NCI-H2029 (cell line): ENCODE measurements around the gene TXNDC5.

Source experiments
- DNase-seq: peaks from one replicate; lab custom pipeline; 2025; lab: John Stamatoyannopoulos, UW

TXNDC5 gene

DNA sequence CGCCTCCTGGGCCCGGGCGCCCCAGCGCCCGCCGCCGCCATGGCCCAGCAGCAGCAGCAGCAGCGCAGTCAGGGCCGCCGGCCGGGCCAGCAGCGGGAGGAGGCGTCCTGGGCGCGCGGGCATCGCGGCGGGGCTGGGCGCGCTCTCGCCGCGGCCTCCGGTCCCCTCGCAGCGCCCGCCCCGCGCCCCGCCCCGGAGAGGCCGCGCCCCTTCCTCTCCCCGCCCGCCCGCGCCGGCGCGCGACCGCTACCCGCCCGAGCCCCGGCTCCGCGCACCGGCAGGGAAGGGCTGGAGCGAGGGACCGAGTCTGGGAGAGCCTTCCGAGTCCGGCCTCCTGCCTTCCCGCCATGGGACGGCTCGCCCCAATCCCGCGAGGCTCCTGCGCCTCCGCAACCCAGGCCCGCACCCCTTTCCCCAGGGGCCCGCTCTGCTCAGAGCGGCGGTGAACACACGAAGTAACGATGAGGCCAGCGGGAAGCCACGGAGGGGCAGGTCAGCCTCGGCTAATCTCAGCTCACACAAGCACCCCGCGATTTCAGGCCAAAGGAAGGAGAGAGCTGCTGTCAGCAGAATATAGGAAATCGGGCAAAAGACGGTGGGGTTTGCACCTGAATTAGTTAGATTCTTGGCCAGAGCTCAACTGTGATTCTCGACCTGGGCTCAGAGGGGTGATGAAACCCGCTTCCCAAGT lies at the start of gene TXNDC5:
Gene TXNDC5 (minus strand): TSS at position 135 of the 691 bp plus-strand sequence. CDS start 12 bp downstream, at position 123.
- DNase-seq = peak; percentile 87

DNA sequence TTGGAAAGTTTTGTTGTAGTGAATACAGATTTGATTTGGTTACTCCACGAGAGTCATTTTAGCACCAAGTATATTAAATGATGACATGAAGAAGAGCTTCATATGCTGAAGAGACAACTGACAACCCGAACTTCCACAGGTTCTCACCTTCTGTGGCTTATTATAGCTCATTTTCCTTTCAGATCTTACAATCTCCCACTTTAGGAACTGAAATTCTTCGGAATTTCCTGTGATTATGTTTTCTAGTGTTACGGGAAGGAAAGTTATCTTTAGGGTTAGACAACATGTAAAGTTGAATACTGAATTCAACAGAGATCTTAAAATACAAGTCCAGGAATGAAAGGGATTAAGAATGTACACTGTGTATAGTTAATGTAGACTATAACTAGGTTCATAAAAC lies 49.6 kb upstream of the TXNDC5 start:
- no peak for DNase-seq

DNA sequence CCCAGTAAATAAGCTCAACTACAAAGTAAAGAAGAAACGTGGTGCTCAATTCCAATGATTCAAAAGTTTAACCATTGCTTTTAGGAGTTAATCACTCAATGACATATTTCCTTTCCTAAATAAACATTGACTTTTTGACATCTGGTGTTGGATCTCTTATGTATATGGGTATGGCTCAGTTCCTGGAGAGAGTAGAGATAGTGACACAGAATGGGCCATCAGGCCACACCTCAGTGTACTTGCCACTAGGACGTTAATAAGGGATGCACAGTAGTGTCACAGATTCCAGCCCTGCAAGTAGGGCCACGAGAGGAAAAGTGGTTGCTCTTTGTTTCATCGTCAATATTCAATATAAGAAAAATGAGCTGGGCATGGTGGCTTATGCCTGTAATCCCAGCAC lies 48.9 kb upstream of the TXNDC5 start:
- DNase-seq = no peak

DNA sequence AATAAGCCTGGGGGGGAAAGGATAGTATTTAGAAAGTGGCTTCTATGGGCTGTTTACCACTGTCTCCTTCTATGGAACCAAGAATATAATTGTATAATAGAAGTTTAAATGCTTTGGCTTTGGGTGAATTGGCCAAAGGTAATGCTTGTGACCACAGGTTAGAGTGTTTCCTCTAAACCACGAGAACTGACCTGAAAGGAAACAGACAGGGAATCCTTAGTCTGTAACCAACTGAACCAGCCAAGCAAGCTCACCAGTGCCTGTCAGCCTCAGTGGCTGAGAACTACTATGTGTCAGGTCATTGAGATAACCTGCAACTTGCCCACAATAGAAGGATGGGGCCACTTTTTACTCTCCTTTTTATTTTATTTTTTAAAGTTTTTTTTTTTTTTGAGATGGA lies 47.9 kb upstream of the TXNDC5 start:
- DNase-seq = no peak

DNA sequence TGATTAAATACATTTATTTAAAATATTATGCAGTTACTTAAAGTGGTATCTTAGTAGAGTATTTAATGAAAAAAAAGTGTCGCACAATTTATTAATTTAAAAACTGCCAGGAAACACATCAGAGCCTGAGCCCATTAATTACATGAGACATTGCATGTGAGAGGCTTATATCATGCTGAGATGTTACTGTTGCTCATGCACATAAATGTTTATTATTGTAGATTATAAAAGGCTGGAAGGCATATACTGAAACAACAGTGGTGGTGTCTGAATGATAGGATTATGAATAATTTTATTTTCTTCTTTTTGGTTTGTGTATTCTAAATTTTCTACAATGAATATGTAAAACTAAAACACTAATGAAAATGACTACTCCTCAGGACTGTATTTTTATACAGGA lies 45.7 kb upstream of the TXNDC5 start:
- no peak for DNase-seq

DNA sequence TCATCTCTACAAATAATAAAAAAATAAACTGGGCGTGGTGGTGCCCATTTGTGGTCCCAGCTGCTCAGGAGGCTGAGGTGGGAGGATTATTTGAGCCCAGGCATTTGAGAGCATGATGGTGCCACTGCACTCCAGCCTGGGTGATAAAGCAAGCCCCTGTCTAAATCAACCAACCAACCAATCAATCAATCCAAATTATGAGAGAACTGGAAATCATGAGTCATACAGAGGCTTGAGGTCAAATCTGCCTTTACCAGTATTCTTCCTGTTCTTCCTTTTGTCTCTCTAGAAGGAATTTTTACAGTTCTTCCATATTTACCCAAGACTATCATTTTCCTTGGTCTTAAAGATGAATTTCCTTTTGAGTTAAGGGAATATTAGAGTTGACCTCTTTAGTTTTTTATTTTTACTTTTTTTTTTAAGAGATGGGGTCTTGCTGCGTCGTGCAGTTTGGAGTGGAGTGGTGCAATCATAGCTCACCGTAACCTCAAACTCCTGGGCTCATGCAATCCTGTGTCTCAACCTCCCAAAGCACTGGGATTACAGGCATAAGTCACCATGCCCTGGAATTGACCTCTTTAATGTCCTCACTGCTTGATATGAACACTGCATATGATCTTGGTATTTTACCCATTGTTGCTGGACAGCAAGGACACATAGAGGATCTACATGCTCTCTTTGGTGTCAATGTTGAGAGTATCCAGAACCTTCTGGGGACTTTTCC lies 44.1 kb upstream of the TXNDC5 start:
- no peak for DNase-seq

DNA sequence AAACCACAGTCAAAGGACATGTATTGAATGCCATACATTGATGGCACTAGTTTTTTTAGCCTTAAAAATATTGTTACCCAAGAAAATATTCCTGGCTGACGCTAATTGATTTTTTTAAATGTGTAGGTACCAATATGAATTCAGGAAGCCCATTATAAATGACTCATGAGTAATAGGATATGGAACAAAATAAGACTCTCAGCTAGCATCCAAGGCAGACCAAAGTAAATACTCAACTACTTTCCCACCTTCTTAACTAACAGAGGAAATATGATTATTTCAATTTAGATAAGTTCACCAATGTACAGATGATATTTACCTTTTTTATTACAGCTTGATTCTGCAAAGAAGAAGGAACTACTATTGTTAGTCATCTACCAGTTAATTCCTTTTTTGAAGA lies 43.2 kb upstream of the TXNDC5 start:
- no peak for DNase-seq

DNA sequence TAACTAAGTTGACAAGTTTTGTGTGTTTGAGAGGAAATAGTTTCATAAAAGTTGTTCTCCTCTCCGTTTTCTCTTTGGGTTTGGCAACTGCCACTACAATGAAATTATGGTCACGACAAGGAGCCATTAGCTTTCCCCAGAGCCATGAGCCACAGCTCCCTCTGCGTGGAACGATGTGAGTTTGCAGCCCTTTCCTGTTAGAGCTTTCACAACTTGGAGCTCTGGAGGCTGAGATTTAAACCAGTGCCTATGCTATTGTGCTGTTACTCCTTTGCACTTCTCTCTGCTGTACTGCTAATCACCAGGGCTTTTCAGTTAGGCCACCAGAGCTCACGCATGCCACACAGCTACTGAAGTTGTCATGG lies 29.3 kb upstream of the TXNDC5 start:
- no peak for DNase-seq

DNA sequence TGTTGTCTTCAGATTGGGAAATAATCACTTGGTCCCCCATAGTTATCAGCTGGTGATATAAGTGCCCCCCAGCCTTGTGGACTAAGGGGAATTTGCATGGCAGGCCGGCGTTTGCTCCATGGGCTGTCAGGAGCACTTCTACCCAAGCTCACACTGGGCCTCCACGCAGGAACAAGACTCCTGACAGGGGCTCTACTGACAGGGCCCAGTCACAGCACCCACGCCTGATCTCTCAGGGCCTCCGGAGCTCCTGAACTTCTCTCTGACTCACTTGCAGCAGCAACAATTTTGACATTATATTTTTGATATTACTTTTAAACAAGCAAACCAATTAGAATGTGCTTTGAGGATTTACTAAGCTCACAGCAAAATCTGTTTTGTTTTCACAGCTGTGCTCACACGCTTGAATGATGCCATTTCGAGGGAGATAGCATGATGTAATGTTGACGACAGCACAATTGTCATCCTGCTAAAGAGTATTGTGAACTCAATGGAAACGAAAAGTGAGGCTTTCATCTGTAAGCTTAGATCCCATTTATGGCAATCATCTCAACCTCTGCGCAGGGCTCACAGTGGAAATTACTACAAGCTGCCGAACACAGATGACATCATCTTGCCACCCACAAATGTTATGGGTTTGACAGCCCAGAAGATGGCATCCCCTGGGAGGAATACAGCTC lies 28.7 kb upstream of the TXNDC5 start:
- DNase-seq = peak; percentile 28

DNA sequence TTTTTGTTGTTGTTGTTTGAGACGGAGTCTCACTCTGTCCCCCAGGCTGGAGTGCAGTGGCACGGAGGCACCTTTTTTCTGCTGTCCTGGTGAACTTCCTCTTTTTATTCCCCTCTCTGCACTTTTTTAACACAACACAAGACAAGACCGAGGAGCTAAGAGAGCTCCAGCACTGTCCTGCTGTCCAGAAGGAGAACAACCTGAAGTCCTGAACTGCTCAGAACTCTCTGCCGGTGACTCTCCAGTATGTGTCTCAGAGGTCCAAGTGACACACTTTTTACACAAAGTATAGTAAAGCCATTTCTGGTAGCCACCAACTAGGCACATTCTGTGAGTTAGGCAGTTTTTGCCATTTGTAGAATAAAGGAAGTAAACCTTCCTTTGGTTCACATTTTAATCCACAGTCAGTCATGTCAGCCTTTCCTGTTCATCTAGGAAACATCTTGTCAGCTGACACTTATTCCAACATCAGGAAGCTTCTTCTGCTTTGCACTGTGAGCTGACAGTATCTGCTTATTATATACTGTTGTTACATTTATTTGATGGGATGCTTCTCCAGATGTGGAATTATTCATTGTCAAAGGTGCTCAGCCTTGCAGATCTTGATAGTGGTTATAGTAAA lies 28.1 kb upstream of the TXNDC5 start:
- no peak for DNase-seq

DNA sequence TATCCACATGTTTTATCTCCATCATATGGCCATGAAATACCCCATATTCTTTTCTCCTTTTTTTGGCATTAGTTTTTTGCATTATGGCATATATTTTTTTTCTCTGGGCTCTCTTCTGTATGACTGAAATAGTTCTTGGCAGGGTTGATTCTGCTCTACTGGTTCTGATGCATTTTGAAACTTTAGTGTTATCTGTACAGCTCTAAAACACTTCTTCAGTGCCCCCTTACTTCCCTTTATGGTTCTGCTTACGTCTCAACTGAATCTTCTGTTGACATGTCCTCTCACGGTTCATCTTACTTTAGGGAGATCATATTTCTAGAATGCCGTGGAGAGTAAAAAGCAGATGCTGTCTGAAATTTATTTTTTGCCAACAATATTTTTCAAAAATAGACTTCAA lies 23.2 kb upstream of the TXNDC5 start:
- no peak for DNase-seq

DNA sequence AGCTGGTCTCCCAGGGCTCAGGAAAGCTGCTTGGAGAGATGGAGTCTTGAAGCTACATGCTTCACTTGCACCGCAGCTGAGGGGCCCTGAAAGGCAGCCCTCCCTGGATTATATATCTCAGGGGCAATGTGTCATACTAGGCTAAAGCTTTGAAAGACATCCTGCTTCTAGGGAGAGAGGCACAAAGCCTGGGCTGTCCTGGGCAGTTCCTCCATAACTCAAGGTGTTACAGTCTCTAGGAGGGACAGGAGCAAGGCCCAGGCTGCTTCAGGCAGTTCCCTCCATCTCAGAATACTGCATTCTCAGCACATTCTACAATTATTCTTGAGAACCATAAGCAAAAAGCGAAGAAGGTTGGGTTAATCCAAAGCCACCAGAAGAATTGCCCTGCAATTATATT lies 22.0 kb upstream of the TXNDC5 start:
- DNase-seq = no peak

DNA sequence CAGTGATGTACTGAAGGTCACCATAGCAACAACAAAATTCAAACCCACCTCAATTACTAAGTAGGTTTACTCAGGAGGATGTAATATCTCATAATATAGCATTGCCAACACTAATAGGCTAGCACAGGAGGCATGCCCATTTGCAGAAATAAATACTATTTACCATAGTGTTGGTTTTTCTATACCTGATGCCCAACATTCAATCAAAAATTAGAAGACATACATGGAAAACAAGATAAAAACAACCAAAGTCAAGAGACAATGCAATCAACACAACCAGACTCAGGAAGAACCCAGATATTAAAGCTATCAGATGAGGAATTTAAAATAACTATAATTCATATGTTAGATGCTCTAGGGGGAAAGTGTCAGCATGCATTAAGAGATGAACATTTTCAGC lies 14.3 kb upstream of the TXNDC5 start:
- DNase-seq = no peak

DNA sequence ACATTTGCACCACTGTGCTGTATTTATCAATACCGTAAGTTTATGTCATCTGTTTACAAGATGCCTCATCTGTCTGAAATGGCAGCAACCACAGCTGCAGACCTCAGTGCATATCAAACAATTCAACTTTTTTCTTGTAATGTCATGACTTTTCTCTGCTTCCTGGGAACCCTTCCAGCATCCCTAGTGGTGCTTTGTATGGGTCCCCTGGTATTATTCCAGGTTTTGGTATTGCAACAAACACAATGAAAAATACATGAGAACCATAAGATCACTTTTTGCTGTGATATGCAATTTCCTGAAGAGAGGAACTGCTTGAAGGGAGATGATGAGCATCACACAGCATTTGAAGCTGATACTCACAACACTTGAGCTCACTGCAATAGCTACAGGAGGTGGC lies 12.0 kb upstream of the TXNDC5 start:
- no peak for DNase-seq

DNA sequence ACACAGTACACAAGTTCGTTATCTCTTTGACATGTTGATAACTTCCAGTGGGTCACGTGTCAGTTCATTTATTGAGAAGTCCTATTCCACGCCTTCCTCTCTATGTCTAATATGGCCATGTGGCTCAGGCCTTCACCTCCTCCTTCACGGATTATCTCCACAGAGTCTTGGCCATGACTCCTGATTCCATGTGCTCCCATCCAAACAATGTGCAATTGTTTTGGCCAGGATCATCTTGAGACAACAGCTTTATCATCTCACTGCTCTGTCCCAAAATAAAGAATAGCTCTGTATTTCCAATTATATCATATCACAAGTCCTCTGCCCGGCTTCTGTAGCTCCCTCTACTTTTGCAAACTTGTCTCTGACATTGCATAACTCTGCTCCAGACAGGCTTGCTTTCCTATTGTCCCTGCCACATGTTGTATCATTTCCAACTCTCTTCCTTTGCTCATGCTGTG lies 11.1 kb upstream of the TXNDC5 start:
- no peak for DNase-seq

DNA sequence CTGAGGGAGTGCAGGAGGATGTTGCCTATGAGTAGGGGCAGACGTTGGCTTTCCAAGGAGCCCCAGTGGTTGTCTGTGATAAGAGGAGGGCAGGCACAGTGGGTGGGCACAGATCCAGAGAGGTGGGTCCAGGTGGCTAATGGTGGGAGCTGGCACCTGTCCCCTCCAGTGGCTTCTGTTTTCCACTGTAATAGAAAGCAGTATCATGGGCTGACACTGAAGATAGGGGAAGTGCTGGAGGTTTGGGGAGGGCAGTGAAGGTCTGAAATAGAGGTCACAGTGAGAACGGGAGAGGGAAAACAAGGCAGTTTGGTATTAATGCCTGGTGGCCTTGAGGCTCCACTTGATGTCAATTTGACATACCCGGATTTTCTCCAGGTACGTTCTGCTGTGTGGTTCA lies 10.5 kb upstream of the TXNDC5 start:
- no peak for DNase-seq

DNA sequence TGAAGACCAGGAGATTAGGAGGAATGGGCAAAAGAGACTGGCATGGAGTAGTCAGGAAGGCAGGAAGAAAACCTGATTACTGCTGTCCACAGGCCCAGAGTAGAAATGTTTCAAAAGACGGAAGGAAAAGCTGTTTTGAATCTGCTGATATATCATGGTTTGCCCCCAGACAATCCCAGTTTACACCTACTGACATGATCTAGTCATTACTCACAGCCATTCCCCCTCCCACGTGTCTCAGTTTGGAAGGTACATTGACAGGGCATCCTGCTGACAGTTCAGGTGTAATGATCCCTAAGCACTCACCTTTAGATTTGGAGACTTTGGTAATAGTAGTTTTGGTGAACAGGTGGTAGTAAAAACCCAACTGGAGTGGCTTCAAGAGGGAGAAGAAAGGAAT lies 9.8 kb upstream of the TXNDC5 start:
- no peak for DNase-seq

DNA sequence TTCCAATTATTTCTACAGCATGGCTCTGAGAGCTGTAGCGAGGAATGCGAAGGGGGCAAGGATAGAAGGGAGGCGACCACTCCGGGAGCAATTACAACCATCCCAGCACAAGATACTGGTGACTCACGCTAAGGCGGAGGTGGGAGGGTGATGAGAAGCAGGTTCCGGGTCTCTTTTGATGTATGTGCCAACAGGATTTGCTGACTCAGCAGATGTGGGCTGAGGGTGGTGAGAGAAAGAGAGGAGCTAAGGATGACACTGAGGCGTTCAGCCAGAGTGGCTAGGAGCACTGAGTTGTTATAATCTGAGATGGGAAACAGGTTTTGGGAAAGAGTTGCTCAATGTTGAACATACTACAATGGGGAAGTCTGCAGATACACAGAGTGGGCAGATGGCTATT lies 9.3 kb upstream of the TXNDC5 start:
- DNase-seq = no peak

DNA sequence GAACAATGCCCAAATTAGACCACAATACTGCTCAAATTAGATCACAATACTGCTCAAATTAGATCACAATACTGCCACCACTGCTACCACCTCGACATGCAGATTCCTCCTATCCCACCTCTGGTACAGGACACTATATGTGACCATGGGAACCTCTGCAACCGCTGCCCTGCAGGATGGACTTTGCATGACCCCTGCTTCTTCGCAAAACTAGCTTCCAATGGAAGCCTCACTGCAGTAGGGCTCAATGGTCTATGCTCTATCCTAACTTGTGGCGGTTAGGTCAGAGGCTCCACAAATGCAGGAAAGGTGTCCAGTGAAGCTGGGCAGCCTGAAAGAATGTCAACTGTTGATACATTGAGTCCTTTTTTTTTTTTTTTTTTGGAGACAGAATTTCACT lies 7.8 kb upstream of the TXNDC5 start:
- no peak for DNase-seq

DNA sequence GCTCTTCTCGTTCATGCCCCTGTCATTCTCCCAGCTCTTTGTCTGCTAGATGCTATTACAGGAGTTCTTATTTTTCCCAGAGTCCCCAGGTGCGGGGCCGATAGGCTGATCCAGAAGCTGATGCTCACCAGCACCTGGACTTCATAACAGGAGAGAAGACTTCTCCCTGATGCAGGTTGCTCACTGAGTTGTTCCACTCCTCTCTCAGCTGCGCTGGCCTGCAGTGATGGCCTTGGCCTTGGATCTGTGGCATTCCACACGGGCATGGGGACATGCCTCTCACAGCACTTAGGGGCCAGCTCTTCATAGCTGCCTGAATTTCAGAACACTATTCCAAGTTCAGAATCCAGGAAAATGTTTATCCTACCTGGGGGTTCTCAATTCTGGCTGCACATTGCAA lies 7.1 kb upstream of the TXNDC5 start:
- no peak for DNase-seq

DNA sequence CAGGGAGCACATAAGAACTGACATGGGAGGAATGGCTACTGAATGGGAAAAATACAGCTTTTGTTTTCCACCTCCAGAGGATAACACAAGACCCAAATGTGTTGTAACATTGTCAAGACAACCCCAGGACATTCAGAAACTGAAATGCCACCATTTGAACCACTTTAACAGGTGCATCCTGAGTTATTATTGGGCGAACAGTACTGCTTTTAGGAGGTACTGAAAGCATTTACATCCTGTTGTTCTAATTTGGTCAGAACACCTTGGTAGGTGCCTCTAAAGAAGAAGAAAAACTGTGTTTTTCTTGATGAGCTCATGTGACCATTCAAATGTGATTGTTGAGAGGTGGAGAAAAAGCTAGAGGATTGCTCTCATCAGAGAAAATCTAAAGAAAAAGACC lies 6.4 kb upstream of the TXNDC5 start:
- DNase-seq = no peak

DNA sequence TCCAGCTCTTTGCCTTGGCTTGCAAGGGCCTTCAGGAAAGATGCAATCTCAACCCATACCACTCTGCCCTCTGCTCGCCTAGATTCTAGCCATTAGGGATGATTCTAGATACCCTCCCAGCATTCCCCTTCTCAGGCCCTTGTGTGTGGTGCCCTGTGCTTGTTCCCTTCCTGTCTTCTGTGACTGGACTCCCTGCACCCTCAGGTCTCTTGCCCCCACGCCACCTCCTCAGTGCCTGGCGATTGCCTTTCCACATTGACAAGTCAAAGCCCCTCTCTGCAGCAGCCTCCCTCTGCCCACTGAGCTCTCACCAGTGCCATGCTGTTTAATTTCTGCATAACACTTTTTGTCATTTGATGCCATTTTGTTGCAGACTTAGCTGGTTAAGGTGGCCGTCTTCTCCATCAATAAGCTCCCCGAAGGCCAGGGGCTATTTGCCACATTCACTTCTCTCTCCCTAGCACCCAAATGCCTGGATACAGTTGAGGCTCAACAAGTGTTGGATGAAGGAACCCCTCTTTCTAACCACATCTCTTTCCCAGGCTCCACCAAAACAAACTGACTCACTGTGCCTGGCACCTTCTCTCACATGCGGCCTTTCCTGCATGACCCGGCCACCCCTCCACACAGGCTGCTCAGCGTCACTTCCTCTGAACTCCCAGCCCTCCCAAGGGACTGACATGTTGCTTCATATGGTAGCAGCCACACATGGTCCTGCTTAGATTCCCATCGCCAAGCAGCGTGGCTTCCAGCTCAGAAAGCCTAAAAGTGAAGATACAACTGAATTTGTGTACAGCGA lies 4.6 kb upstream of the TXNDC5 start:
- DNase-seq = no peak
